Measurements from ENCODE around the gene INSYN2B. TPM values are rescaled to one million over a fixed set of nuclear protein-coding genes. Genes with fewer than 3 reads are reported as not detected.

INSYN2B gene
- total and polyA plus RNA-seq, 2 of the 8 experiments (the other 6 are each of a cell fraction or from before 2014, with no cell fraction given) = not detected

DNA sequence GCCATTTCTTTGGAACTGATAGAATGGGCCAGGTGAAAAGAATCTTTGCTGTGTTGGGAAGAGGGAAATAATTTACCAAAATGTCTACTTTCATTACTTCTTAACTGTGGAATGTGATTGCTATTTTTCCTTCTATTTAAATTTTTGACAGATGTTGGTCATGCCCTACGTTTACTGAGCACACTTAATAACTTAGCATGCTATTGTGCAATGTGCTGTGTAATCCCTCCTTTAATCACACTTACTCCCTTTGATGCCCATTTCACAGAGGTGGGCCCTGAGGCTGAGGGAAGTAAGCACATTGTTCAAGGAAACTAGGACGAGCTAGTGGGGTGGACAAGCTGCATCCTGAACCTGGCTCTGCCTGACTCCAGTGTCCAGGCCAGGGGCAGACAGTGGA lies 47.8 kb upstream of the INSYN2B start:
- no peak overlapping the region for H3K14ac ChIP-seq (ENCODE audit: insufficient read length)
- H2BK15ac ChIP-seq (ENCODE audit: low read length) = no peak overlapping the region
- no peak overlapping the region for H3K18ac ChIP-seq (ENCODE audit: extremely low read depth, low read length)
- H3K4me1 ChIP-seq (replicated peaks in 1 of 4; ENCODE audit: control insufficient read depth in 3 of 4, insufficient read depth in 4 of 4, low read length in 3 of 4) = no peaks in the 10 kb centered on the region
- H3K23ac ChIP-seq (ENCODE audit: insufficient read length) = no peak overlapping the region
- no peak overlapping the region for H4K8ac ChIP-seq (ENCODE audit: extremely low read depth, insufficient read depth, low read length)
- H3K56ac ChIP-seq (replicated peaks; ENCODE audit: insufficient read length, low read depth, low read length) = no peak overlapping the region
- H2BK5ac ChIP-seq (ENCODE audit: low read depth, low read length) = no peak overlapping the region
- no peaks in the 10 kb centered on the region for H3K9me3 ChIP-seq (ENCODE audit: insufficient read depth in 2 of 2, low read depth in 1 of 2, low read length in 1 of 2)
- 0 out of 7 replicates have a peak, but pooled peaks cover 0 to 2% (median 0%) of the 10 kb centered on the region in 4 experiments for H3K27me3 ChIP-seq (replicated peaks in 1 of 4; ENCODE audit: control insufficient read depth in 3 of 4, extremely low read depth in 1 of 4, insufficient read depth in 3 of 4, low read length in 3 of 4)
- no peak overlapping the region for H4K5ac ChIP-seq (ENCODE audit: insufficient read length, low read depth, low read length)
- H3K36me3 ChIP-seq (ENCODE audit: control insufficient read depth in 2 of 4, insufficient read depth in 4 of 4, low read length in 3 of 4) = no peaks in the 10 kb centered on the region
- H3K9ac ChIP-seq (replicated peaks in 1 of 4; ENCODE audit: extremely low read depth in 1 of 4, low read depth in 3 of 4, low read length in 3 of 4) = no peak overlapping the region
- no peak overlapping the region for H3K27ac ChIP-seq (ENCODE audit: low read depth, low read length)
- no peak overlapping the region for H2AK5ac ChIP-seq (ENCODE audit: low read depth, low read length)
- ChIA-PET CTCF (ENCODE audit: partially characterized antibody) (interaction anchor here (0.8 to 1.5 kb wide), 4 partner anchors 35 to 231 kb away, joined by 3 to 4 read pairs (median 3); no protein-coding TSS in a partner anchor), POLR2A (ENCODE audit: partially characterized antibody) (interaction anchor here (0.7 kb wide), 1 partner anchor 592 kb away, joined by 3 read pairs; no protein-coding TSS in a partner anchor)
- H3K23me2 ChIP-seq (ENCODE audit: low read depth, low read length) = no peaks in the 10 kb centered on the region
- H3K4ac ChIP-seq (replicated peaks; ENCODE audit: insufficient read length, low read depth, low read length) = no peak overlapping the region
- no peak overlapping the region for H2BK20ac ChIP-seq (ENCODE audit: low read length)
- H3K79me1 ChIP-seq (ENCODE audit: low read depth, low read length) = no peaks in the 10 kb centered on the region
- FAIRE-seq = no peak
- H2BK120ac ChIP-seq (replicated peaks; ENCODE audit: low read depth, low read length) = no peak overlapping the region
- H4K20me1 ChIP-seq (replicated peaks in 1 of 2; ENCODE audit: control insufficient read depth in 1 of 2, insufficient read depth in 2 of 2, low read length in 2 of 2) = no peaks in the 10 kb centered on the region
- DNase-seq (ENCODE audit: low read depth in 1 of 2, low spot score in 2 of 2) = no peak
- no peak overlapping the region for H2AFZ ChIP-seq (ENCODE audit: low read length)
- H3K4me3 ChIP-seq (ENCODE audit: extremely low read depth in 1 of 4, insufficient read depth in 2 of 4, low read depth in 3 of 4, low read length in 4 of 4) = no peak overlapping the region
- no peak overlapping the region for H2BK12ac ChIP-seq (ENCODE audit: low read depth, low read length)
- H3K4me2 ChIP-seq (ENCODE audit: insufficient read depth in 1 of 2, low read depth in 2 of 2, low read length in 2 of 2) = no peak overlapping the region
- H3K79me2 ChIP-seq (ENCODE audit: control insufficient read depth in 1 of 2, insufficient read depth in 2 of 2, low read length in 2 of 2) = no peaks in the 10 kb centered on the region
- H4K91ac ChIP-seq (replicated peaks; ENCODE audit: insufficient read length, low read length) = no peak overlapping the region
- 92% methylated on average over 2 of the region's 2 CpGs; no CpG with 5 or more reads in 1 of the 2 experiments for WGBS, 2 experiments (ENCODE audit: extremely low coverage in 1 of 2, insufficient coverage in 1 of 2, insufficient read length in 1 of 2, insufficient replicate concordance in 2 of 2, low coverage in 1 of 2, low lambda C conversion rate in 2 of 2, missing lambda C conversion rate in 1 of 2)
- no peak for TF ChIP-seq JUND (IDR thresholded peaks at IDR 0.05; ENCODE audit: low read length)
- no peak for TF ChIP-seq SIRT6 (IDR thresholded peaks at IDR 0.05; ENCODE audit: low read length)
